A549 (cell line): ENCODE measurements around the gene MYO7A.

Experiments
- RAD21 ChIP-seq, 2 experiments: fragments of >200 bp in 1 of 2; sonication (Bioruptor Twin) in 1 of 2; formaldehyde crosslinking in 1 of 2; IDR thresholded peaks in 1 of 2; conservative IDR thresholded peaks in 1 of 2; 2 replicates in 1 of 2; 3 replicates in 1 of 2; pipeline ENCODE4 v1.6.1; 2012 to 2018; ENCODE audit warnings: inconsistent platforms in 1 of 2
- RFX5 ChIP-seq: fragments of 450-650 bp; IDR thresholded peaks from 2 replicates; pipeline ENCODE4 v1.7.1; 2014; ENCODE audit warnings: antibody characterized with exemption, mild to moderate bottlenecking, moderate library complexity
- TF ChIP-seq, protein P1 (sequence below): fragments of >200 bp; sonication (Bioruptor Twin); formaldehyde crosslinking; IDR thresholded peaks from 3 replicates; pipeline ENCODE4 v1.5.1; 2016
- TF ChIP-seq, protein P2 (sequence below): IDR thresholded peaks from 2 replicates; pipeline ENCODE4 v1.6.1; 2012

DNA sequence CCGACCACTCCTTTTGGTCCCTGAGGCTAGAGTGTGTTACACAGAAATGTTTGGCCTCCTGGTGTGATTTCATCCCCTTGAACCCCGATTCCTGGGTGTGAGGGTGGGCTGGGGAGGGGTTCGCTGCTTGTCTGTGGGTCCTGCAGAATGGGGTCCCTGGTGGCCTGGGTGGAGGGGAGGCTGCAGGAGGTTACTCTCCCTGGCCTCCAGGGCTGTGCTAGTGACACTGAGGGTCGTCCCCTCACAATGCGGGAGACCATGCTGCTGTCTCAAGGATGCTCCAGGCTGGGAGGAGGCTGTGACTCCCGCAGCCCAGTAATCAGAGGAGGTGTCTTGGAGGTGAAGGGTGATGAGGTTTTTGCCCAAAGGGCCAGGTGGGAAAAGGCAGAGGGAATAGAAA, 42.4 kb upstream of the MYO7A start:
- TF ChIP-seq, protein P1, sequence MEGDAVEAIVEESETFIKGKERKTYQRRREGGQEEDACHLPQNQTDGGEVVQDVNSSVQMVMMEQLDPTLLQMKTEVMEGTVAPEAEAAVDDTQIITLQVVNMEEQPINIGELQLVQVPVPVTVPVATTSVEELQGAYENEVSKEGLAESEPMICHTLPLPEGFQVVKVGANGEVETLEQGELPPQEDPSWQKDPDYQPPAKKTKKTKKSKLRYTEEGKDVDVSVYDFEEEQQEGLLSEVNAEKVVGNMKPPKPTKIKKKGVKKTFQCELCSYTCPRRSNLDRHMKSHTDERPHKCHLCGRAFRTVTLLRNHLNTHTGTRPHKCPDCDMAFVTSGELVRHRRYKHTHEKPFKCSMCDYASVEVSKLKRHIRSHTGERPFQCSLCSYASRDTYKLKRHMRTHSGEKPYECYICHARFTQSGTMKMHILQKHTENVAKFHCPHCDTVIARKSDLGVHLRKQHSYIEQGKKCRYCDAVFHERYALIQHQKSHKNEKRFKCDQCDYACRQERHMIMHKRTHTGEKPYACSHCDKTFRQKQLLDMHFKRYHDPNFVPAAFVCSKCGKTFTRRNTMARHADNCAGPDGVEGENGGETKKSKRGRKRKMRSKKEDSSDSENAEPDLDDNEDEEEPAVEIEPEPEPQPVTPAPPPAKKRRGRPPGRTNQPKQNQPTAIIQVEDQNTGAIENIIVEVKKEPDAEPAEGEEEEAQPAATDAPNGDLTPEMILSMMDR, result no peak
- TF ChIP-seq RFX5, result no peak
- no peak for TF ChIP-seq RAD21 (conservative IDR thresholded peaks at IDR 0.05 in 1 of 2, IDR thresholded peaks at IDR 0.05 in 1 of 2)
- TF ChIP-seq, protein P2, sequence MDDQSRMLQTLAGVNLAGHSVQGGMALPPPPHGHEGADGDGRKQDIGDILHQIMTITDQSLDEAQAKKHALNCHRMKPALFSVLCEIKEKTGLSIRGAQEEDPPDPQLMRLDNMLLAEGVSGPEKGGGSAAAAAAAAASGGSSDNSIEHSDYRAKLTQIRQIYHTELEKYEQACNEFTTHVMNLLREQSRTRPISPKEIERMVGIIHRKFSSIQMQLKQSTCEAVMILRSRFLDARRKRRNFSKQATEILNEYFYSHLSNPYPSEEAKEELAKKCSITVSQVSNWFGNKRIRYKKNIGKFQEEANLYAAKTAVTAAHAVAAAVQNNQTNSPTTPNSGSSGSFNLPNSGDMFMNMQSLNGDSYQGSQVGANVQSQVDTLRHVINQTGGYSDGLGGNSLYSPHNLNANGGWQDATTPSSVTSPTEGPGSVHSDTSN, result no peak
